Stimulated activated naive CD8-positive, alpha-beta T cell treated with anti-CD3 and anti-CD28 coated beads, Interleukin-15, Interleukin-2, amounts not matched to agents 100 ng/mL and 50 ng/mL, for 24 hours (primary cell): ENCODE results near the gene LLGL2.
"Not testable (repeated sequence)": the region's sequence is repeated elsewhere in the genome, so short reads cannot be mapped to it uniquely, and the experiment has no call there.

Experiments
- H3K27ac Mint-ChIP-seq: one replicate; pipeline ENCODE4 v1.8.0; 2021; ENCODE audit warnings: mild to moderate bottlenecking, mixed read lengths
- H3K27me3 Mint-ChIP-seq: one replicate; pipeline ENCODE4 v1.8.0; 2021; ENCODE audit warnings: mixed read lengths
- H3K36me3 Mint-ChIP-seq: one replicate; pipeline ENCODE4 v1.8.0; 2021; ENCODE audit warnings: low read depth, mixed read lengths
- H3K4me1 Mint-ChIP-seq: one replicate; pipeline ENCODE4 v1.8.0; 2021; ENCODE audit warnings: low read depth, mixed read lengths
- H3K4me3 Mint-ChIP-seq: one replicate; pipeline ENCODE4 v1.8.0; 2021; ENCODE audit warnings: mild to moderate bottlenecking, mixed read lengths
- H3K9me3 Mint-ChIP-seq: one replicate; pipeline ENCODE4 v1.8.0; 2021; ENCODE audit warnings: mixed read lengths

The LLGL2 gene

GRCh38 chr17:75524970-75525805 lies at the start of gene LLGL2:
LLGL2 (plus strand) TSS chr17:75525697; CDS start chr17:75543427, 17,730 bp downstream.
- Mint-ChIP-seq H3K27me3 (peaks cover 2% of the 10 kb centered on the region), H3K36me3 (peaks cover 16% of the 10 kb centered on the region), H3K9me3 (no peaks in the 10 kb centered on the region), H3K4me1 (peaks cover 11% of the 10 kb centered on the region), H3K4me3 (peak within 1 kb of the TSS; percentile 72), H3K27ac (no peak within 1 kb of the TSS)

- Mint-ChIP-seq H3K4me1 (no peaks in the 10 kb centered on the region), H3K36me3 (peaks cover 8% of the 10 kb centered on the region), H3K4me3 (no peak overlapping the region), H3K9me3 (no peaks in the 10 kb centered on the region), H3K27ac (no peak overlapping the region), H3K27me3 (no peaks in the 10 kb centered on the region)
Measured at GRCh38 chr17:75475851-75476250, 49.6 kb upstream of the LLGL2 start.

- Mint-ChIP-seq H3K9me3 (no peaks in the 10 kb centered on the region), H3K27ac (no peak overlapping the region), H3K4me3 (no peak overlapping the region), H3K27me3 (no peaks in the 10 kb centered on the region), H3K36me3 (peaks cover 8% of the 10 kb centered on the region), H3K4me1 (no peaks in the 10 kb centered on the region)
Measured at GRCh38 chr17:75476271-75476671, 49.2 kb upstream of the LLGL2 start.

- H3K36me3 Mint-ChIP-seq, result peaks cover 8% of the 10 kb centered on the region
- H3K4me3 Mint-ChIP-seq, result no peak overlapping the region
- H3K27me3 Mint-ChIP-seq, result no peaks in the 10 kb centered on the region
- no peaks in the 10 kb centered on the region for H3K4me1 Mint-ChIP-seq
- H3K9me3 Mint-ChIP-seq, result no peaks in the 10 kb centered on the region
- H3K27ac Mint-ChIP-seq, result no peak overlapping the region
Measured at GRCh38 chr17:75476752-75477489, 48.6 kb upstream of the LLGL2 start.

GRCh38 chr17:75477490-75477862 lies 48.0 kb upstream of the LLGL2 start:
- H3K9me3 Mint-ChIP-seq, H3K27me3 Mint-ChIP-seq, H3K27ac Mint-ChIP-seq, H3K4me3 Mint-ChIP-seq, H3K4me1 Mint-ChIP-seq, H3K36me3 Mint-ChIP-seq: not testable (repeated sequence)

- no peaks in the 10 kb centered on the region for H3K4me1 Mint-ChIP-seq
- H3K27me3 Mint-ChIP-seq, result no peaks in the 10 kb centered on the region
- H3K4me3 Mint-ChIP-seq, result no peak overlapping the region
- H3K9me3 Mint-ChIP-seq, result no peaks in the 10 kb centered on the region
- H3K27ac Mint-ChIP-seq, result no peak overlapping the region
- no peaks in the 10 kb centered on the region for H3K36me3 Mint-ChIP-seq
Measured at GRCh38 chr17:75478508-75478907, 47.0 kb upstream of the LLGL2 start.

- Mint-ChIP-seq H3K27ac (no peak overlapping the region), H3K36me3 (no peaks in the 10 kb centered on the region), H3K4me1 (no peaks in the 10 kb centered on the region), H3K9me3 (no peaks in the 10 kb centered on the region), H3K27me3 (no peaks in the 10 kb centered on the region), H3K4me3 (no peak overlapping the region)
Measured at GRCh38 chr17:75480281-75480680, 45.2 kb upstream of the LLGL2 start.

GRCh38 chr17:75481194-75482068 lies 44.1 kb upstream of the LLGL2 start:
- Mint-ChIP-seq H3K4me3 (no peak overlapping the region), H3K27ac (no peak overlapping the region), H3K9me3 (no peaks in the 10 kb centered on the region), H3K27me3 (no peaks in the 10 kb centered on the region), H3K4me1 (peaks cover 2% of the 10 kb centered on the region), H3K36me3 (peaks cover 4% of the 10 kb centered on the region)

GRCh38 chr17:75482098-75482942 lies 43.2 kb upstream of the LLGL2 start:
- H3K9me3 Mint-ChIP-seq, result no peaks in the 10 kb centered on the region
- no peaks in the 10 kb centered on the region for H3K27me3 Mint-ChIP-seq
- H3K4me1 Mint-ChIP-seq, result peaks cover 11% of the 10 kb centered on the region
- H3K27ac Mint-ChIP-seq, result no peak overlapping the region
- peaks cover 9% of the 10 kb centered on the region for H3K36me3 Mint-ChIP-seq
- no peak overlapping the region for H3K4me3 Mint-ChIP-seq

- peaks cover 9% of the 10 kb centered on the region for H3K36me3 Mint-ChIP-seq
- H3K9me3 Mint-ChIP-seq, result no peaks in the 10 kb centered on the region
- no peak overlapping the region for H3K27ac Mint-ChIP-seq
- H3K4me3 Mint-ChIP-seq, result no peak overlapping the region
- H3K4me1 Mint-ChIP-seq, result peaks cover 23% of the 10 kb centered on the region
- H3K27me3 Mint-ChIP-seq, result no peaks in the 10 kb centered on the region
Measured at GRCh38 chr17:75485688-75486087, 39.8 kb upstream of the LLGL2 start.

- Mint-ChIP-seq H3K27ac (peak overlapping the region; percentile 52), H3K4me3 (no peak overlapping the region), H3K27me3 (no peaks in the 10 kb centered on the region), H3K4me1 (peaks cover 23% of the 10 kb centered on the region), H3K9me3 (no peaks in the 10 kb centered on the region), H3K36me3 (peaks cover 9% of the 10 kb centered on the region)
Measured at GRCh38 chr17:75486151-75486550, 39.3 kb upstream of the LLGL2 start.

GRCh38 chr17:75486951-75487350 lies 38.5 kb upstream of the LLGL2 start:
- Mint-ChIP-seq H3K9me3 (no peaks in the 10 kb centered on the region), H3K27me3 (no peaks in the 10 kb centered on the region), H3K27ac (peak overlapping the region; percentile 90), H3K4me1 (peaks cover 23% of the 10 kb centered on the region), H3K36me3 (peaks cover 9% of the 10 kb centered on the region), H3K4me3 (no peak overlapping the region)

- Mint-ChIP-seq H3K27me3 (no peaks in the 10 kb centered on the region), H3K4me1 (peaks cover 23% of the 10 kb centered on the region), H3K36me3 (peaks cover 9% of the 10 kb centered on the region), H3K4me3 (peak overlapping the region; percentile 30), H3K9me3 (no peaks in the 10 kb centered on the region), H3K27ac (peak overlapping the region; percentile 90)
Measured at GRCh38 chr17:75487351-75488070, 38.0 kb upstream of the LLGL2 start.
